GM19372 (cell line): ENCODE measurements around the gene CRABP1.

Source experiments
- ATAC-seq: cut with Tn5 transposase; IDR thresholded peaks from one replicate; pipeline ENCODE4 v1.9.1; 2021; ENCODE audit warnings: mild to moderate bottlenecking, low read depth, moderate library complexity; ENCODE audit not compliant: unreplicated experiment

The CRABP1 gene

DNA sequence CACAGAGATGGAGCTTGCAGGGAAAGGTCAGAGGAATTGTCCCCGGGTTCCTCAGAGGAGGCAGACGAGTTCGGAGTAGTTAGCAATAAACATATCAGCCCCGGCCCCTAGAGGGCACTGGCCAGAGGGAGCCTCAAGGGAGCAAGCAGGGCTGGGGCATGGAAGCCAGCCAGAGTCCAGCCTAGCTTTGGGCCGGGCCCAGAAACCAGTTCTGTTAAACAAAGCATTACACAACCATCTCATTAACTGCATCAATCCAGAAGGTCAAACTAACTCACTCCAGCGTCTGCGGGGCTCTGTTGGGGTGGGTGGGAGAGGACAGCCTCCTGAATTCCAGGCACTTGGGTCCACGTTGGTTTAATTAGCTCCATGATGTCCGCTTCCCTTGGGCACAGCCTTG, 56.8 kb downstream of the CRABP1 start:
- ATAC-seq: no peak

DNA sequence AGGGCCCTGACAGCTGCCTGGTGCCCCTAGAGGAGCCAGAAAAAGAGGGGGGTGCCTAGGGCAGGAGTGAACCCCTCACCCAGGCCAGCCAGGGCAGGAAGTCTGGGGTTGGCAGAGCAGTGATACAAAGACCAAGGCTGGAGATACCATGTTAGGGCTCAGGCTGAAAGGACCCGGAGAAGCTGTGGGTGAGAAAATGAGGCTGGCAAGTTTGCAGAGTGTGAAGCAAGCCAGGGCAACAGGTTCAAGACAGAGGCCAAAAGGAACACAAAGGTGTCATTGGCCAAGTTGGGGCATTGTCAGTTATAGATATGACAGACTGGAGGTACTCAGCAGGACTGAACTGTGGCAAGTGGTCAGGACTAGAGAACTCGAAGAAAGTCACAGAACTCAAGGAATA, 57.2 kb downstream of the CRABP1 start:
- ATAC-seq: no peak
